ENCODE measurements around the gene DIDO1. TPM values are rescaled to one million over a fixed set of nuclear protein-coding genes. Genes with fewer than 3 reads are reported as not detected.
A peak's percentile ranks its signal among the peaks of the same experiment; 100 is the strongest.

Gene DIDO1
- total and polyA plus RNA-seq, 2 of the 13 experiments (the other 11 are each of a cell fraction or from before 2014, with no cell fraction given), result 75.0 to 75.1 TPM

DNA sequence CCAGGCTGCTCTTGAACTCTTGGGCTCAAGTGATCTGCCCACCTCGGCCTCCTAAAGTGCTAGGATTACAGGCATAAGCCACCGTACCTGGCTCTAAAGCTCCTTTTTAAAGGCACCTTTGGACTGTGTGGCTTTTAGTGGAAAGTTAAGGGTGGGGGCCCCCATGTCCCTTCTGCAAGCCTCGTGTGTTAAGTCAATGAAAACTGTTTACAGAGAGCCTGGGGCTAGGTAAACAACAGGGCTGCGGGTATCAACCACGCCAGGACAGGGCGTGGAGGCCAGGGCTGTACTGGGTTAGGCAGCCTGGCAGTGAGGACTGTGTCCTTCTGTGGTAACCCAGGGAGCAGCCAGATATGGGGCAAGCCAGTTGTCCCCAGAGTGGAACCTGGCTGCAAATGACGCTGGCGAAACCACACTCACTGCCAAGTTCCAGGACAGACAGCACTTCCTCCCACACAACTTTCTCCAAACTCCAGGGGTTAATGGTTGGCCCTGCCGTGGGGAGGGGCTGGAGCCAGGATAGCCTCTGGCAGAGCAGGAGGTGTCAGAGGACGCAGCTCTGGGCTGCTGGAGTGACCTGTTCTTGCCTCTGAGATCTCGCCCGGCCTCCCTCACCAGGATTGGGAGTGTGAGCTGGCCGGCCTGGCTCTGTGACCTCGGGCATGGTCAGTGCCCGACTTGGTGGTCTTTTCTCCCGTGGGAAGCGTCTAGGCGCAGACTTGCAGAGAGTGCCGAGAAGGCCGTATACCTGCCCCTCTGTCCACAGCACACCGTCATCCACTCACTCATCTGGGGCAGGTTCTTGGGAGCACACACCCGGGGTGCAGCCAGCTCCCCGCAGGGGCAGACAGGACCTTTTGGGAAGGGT lies 29.4 kb upstream of the DIDO1 start (continued):
- no peak for TF ChIP-seq ZNF142 (CRISPR knock-in tag; IDR thresholded peaks at IDR 0.05)
- TF ChIP-seq ZMYM2 (CRISPR knock-in tag; IDR thresholded peaks at IDR 0.05), result peak; percentile 86; the same call in 1 of the 2 replicates
- TF ChIP-seq ZKSCAN1 (IDR thresholded peaks at IDR 0.05; ENCODE audit: low read length), result 0 out of 2 replicates have a peak, but pooled peaks have one; percentile 13
- no peak for TF ChIP-seq ZNF251 (CRISPR knock-in tag; IDR thresholded peaks at IDR 0.05)
- no peak for TF ChIP-seq ZNF766 (CRISPR knock-in tag; IDR thresholded peaks at IDR 0.05; ENCODE audit: borderline replicate concordance)
- no peak for TF ChIP-seq ZNF468 (CRISPR knock-in tag; IDR thresholded peaks at IDR 0.05)
- TF ChIP-seq, protein P1, sequence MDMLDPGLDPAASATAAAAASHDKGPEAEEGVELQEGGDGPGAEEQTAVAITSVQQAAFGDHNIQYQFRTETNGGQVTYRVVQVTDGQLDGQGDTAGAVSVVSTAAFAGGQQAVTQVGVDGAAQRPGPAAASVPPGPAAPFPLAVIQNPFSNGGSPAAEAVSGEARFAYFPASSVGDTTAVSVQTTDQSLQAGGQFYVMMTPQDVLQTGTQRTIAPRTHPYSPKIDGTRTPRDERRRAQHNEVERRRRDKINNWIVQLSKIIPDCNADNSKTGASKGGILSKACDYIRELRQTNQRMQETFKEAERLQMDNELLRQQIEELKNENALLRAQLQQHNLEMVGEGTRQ (IDR thresholded peaks at IDR 0.05; ENCODE audit: low read depth, low read length), result no peak
- TF ChIP-seq, protein P1 (CRISPR knock-in tag; IDR thresholded peaks at IDR 0.05; ENCODE audit: borderline replicate concordance), result no peak; the same call in 1 of the 2 replicates
- peak; percentile 96; the same call in 1 of the 2 replicates for TF ChIP-seq AHDC1 (CRISPR knock-in tag; IDR thresholded peaks at IDR 0.05; ENCODE audit: borderline replicate concordance)
- TF ChIP-seq BRD4 (CRISPR knock-in tag; IDR thresholded peaks at IDR 0.05), result peak; percentile 60; the same call in 1 of the 2 replicates
- no peak for TF ChIP-seq CBX2 (IDR thresholded peaks at IDR 0.05; ENCODE audit: low read depth, low read length)
- no peak for TF ChIP-seq CBX2 (CRISPR knock-in tag; IDR thresholded peaks at IDR 0.05; ENCODE audit: low read depth)
- peak; percentile 80; the same call in 1 of the 2 replicates for TF ChIP-seq ZMAT3 (CRISPR knock-in tag; conservative IDR thresholded peaks at IDR 0.05)

Data from HepG2 (cell line).